NCI-H1436 (cell line): ENCODE results near the gene OSBPL3.

Source experiments
- DNase-seq: peaks from one replicate; lab custom pipeline; 2025; lab: John Stamatoyannopoulos, UW

OSBPL3 gene

GRCh38 chr7:24760968-24761367 is 219.0 kb downstream of the OSBPL3 start:
- DNase-seq: no peak

GRCh38 chr7:24757353-24758275 is 222.4 kb downstream of the OSBPL3 start, which contains the start of gene GSDME:
GSDME (minus strand) TSS chr7:24757464; CDS start chr7:24749774, 7,690 bp downstream.
- peak; percentile 14 for DNase-seq

- no peak for DNase-seq
These were observed 223.2 kb downstream of the OSBPL3 start for GRCh38 chr7:24756545-24757352.

GRCh38 chr7:24755541-24756407 is 224.2 kb downstream of the OSBPL3 start:
- no peak for DNase-seq

GRCh38 chr7:24754906-24755506 is 225.0 kb downstream of the OSBPL3 start:
- DNase-seq: no peak

GRCh38 chr7:24752073-24752800 is 227.7 kb downstream of the OSBPL3 start:
- DNase-seq: no peak

GRCh38 chr7:24751484-24751883 is 228.5 kb downstream of the OSBPL3 start:
- DNase-seq: no peak

- no peak for DNase-seq
These were observed 229.4 kb downstream of the OSBPL3 start for GRCh38 chr7:24750441-24751055.

GRCh38 chr7:24748521-24748920 is 231.5 kb downstream of the OSBPL3 start:
- no peak for DNase-seq
